ENCODE results near the gene MYO1D. TPM values are rescaled to one million over a fixed set of nuclear protein-coding genes. Genes with fewer than 3 reads are reported as not detected.

Gene MYO1D
- total and polyA plus RNA-seq, 2 of the 13 experiments (the other 11 are each of a cell fraction or from before 2014, with no cell fraction given), result 13.2 to 17.3 TPM

DNA sequence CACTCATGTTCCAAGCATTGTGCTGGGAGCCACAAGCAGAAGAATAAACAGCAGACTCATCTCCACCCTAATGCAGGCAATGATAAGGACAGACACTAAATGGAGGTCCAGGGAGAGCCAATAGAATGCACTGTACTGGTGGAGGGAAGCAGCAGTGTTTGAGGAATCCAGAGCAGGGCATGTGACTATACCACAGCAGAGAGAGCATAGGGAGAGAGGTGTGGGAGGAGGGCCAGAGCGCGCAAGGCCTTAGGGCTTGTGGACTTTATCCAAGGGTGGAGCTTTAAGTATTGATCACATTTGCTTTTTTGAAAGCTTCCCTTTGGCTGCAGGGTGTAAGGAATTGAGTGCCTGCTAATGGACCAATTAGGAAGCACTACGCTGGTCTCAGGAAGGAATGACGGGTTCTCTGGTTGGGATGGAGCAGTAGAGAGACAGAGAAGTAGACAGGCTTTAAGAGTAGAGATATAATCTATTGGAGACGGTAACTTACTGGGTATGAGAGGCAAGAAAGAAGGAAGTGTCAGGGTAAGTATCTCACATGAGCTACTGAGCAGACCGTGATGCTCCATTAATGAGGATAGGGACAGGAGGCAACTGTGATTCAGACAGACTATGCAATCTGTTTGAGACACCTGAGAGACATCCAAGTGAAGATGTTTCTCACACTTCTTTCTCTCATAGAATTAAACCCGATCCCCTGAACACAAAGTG is 82.2 kb downstream of the MYO1D start (continued):
- TF ChIP-seq AHDC1 (CRISPR knock-in tag; IDR thresholded peaks at IDR 0.05; ENCODE audit: borderline replicate concordance) (peak; percentile 40; the same call in 1 of the 2 replicates), ZFX (CRISPR knock-in tag; IDR thresholded peaks at IDR 0.05; ENCODE audit: low read depth) (peak; percentile 72), ATF7-NPFF (CRISPR knock-in tag; IDR thresholded peaks at IDR 0.05; ENCODE audit: low read depth) (0 out of 2 replicates have a peak, but pooled peaks have one; percentile 21), ZFP37 (CRISPR knock-in tag; IDR thresholded peaks at IDR 0.05; ENCODE audit: borderline replicate concordance) (peak; percentile 55; the same call in 1 of the 2 replicates), ZNF800 (CRISPR knock-in tag; IDR thresholded peaks at IDR 0.05) (no peak), TAF1 (CRISPR knock-in tag; IDR thresholded peaks at IDR 0.05) (no peak; the same call in 1 of the 2 replicates), USF2 (IDR thresholded peaks at IDR 0.05; ENCODE audit: low read depth, low read length) (peak; percentile 74), USF2 (CRISPR knock-in tag; IDR thresholded peaks at IDR 0.05; ENCODE audit: borderline replicate concordance) (peak; percentile 69; the same call in 1 of the 2 replicates), SMAD3 (CRISPR knock-in tag; IDR thresholded peaks at IDR 0.05) (no peak)
- TF ChIP-seq, protein P1, sequence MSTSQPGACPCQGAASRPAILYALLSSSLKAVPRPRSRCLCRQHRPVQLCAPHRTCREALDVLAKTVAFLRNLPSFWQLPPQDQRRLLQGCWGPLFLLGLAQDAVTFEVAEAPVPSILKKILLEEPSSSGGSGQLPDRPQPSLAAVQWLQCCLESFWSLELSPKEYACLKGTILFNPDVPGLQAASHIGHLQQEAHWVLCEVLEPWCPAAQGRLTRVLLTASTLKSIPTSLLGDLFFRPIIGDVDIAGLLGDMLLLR (CRISPR knock-in tag; IDR thresholded peaks at IDR 0.05), result no peak
- TF ChIP-seq, protein P2, sequence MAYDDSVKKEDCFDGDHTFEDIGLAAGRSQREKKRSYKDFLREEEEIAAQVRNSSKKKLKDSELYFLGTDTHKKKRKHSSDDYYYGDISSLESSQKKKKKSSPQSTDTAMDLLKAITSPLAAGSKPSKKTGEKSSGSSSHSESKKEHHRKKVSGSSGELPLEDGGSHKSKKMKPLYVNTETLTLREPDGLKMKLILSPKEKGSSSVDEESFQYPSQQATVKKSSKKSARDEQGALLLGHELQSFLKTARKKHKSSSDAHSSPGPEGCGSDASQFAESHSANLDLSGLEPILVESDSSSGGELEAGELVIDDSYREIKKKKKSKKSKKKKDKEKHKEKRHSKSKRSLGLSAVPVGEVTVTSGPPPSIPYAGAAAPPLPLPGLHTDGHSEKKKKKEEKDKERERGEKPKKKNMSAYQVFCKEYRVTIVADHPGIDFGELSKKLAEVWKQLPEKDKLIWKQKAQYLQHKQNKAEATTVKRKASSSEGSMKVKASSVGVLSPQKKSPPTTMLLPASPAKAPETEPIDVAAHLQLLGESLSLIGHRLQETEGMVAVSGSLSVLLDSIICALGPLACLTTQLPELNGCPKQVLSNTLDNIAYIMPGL (CRISPR knock-in tag; IDR thresholded peaks at IDR 0.05; ENCODE audit: borderline replicate concordance in 1 of 2, low read depth in 1 of 2), result peak; percentile 57 to 60; a peak in 3 of 4 replicates
- TF ChIP-seq, protein P3, sequence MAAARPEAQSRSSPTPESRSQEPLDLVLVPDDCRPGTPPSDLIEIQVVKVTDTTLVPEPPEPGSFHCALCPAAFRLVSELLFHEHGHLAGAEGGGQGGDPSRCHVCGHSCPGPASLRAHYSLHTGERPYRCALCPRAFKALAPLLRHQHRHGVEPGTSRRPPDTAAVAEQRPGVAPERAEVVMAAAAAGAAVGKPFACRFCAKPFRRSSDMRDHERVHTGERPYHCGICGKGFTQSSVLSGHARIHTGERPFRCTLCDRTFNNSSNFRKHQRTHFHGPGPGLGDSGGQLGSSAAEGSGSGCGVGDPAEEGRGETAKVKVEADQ (CRISPR knock-in tag; IDR thresholded peaks at IDR 0.05; ENCODE audit: borderline replicate concordance), result no peak

Data from HepG2 (cell line).